BJ (cell line): ENCODE data around the gene OXLD1. TPM values are rescaled to one million over a fixed set of nuclear protein-coding genes. Genes with fewer than 3 reads are reported as not detected.

Source experiments
- CTCF ChIA-PET: fragments of 350-600 bp; formaldehyde crosslinking; extraction: SDS; loops from one replicate; lab custom pipeline; 2021; ENCODE audit warnings: antibody characterized with exemption, inconsistent platforms; lab: Yijun Ruan, JAX
- POLR2A ChIA-PET: fragments of 300-600 bp; sonication (Branson Sonifier 250); formaldehyde crosslinking; extraction: SDS; loops from one replicate; lab custom pipeline; 2021; ENCODE audit warnings: antibody characterized with exemption; lab: Charles Lee
- DNase-seq: peaks from one replicate; pipeline ENCODE4 v3.0.0-alpha.2; 2011; ENCODE audit warnings: low read depth
- H3K27me3 ChIP-seq: 2 replicates; pipeline ENCODE4 v1.6.0; 2011; ENCODE audit warnings: low read length; ENCODE audit not compliant: control insufficient read depth, insufficient read depth
- H3K36me3 ChIP-seq: 2 replicates; pipeline ENCODE4 v1.5.1; 2011; ENCODE audit warnings: low read length; ENCODE audit not compliant: control insufficient read depth, insufficient read depth
- H3K4me3 ChIP-seq: 2 replicates; pipeline ENCODE4 v1.5.1; 2011; ENCODE audit warnings: low read depth, mild to moderate bottlenecking, control low read depth, low read length
- CTCF ChIP-seq: IDR thresholded peaks from 2 replicates; pipeline ENCODE4 v1.5.1; 2011; ENCODE audit warnings: low read depth, mild to moderate bottlenecking, control low read depth, inconsistent platforms, low read length, moderate library complexity; ENCODE audit not compliant: insufficient read depth
- polyA plus RNA-seq: library from polyadenylated mRNA; depleted of rRNA; stranded (reverse); fragments of >200 nt; gene quantifications from 2 replicates; pipeline ENCODE4 v1.2.3, GENCODE V29; 2011

Gene OXLD1
- polyA plus RNA-seq, 1 experiment: 29.6 TPM

DNA sequence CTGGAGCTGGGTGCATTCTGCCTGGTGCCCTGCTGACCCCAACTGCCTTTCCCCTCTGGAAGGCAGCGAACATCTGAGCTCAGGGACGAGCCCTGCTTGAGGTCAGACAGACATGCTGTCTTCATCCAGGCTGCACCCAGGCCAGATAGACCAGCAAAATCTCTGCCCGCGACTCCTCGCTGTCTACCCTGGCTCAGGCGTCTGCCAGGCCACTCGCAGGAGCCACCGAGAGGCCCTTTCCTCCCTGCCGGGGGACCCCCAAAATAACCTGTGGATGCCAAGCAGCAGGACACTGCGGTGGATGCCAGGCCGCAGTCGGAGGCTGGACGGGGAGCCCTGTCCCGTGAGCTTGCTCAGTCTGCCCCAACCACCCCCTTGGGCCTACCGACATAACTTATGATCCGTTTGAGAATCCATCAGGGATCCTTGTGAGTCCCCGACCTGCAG lies 42.4 kb upstream of the OXLD1 start:
- CTCF ChIA-PET: no interaction called here
- H3K27me3 ChIP-seq: no peaks in the 10 kb centered on the region
- DNase-seq: no peak
- H3K4me3 ChIP-seq: no peak overlapping the region
- POLR2A ChIA-PET: interaction anchor here (0.8 kb wide), 1 partner anchor 155 kb away, joined by 3 read pairs; no protein-coding TSS in a partner anchor
- peaks cover 23% of the 10 kb centered on the region for H3K36me3 ChIP-seq
- no peak for TF ChIP-seq CTCF

GRCh38 chr17:81707725-81708646 lies 41.6 kb upstream of the OXLD1 start:
- POLR2A ChIA-PET: no interaction called here
- no peak for TF ChIP-seq CTCF
- Histone ChIP-seq H3K36me3 (peaks cover 23% of the 10 kb centered on the region), H3K4me3 (no peak overlapping the region), H3K27me3 (no peaks in the 10 kb centered on the region)
- CTCF ChIA-PET: no interaction called here
- DNase-seq: no peak

GRCh38 chr17:81706757-81707624 lies 40.6 kb upstream of the OXLD1 start:
- ChIA-PET POLR2A (interaction anchor here (0.6 kb wide), 1 partner anchor 24 kb away, joined by 3 read pairs; no protein-coding TSS in a partner anchor), CTCF (no interaction called here)
- H3K4me3 ChIP-seq: no peak overlapping the region
- no peak for TF ChIP-seq CTCF
- no peak for DNase-seq
- peaks cover 23% of the 10 kb centered on the region for H3K36me3 ChIP-seq
- no peaks in the 10 kb centered on the region for H3K27me3 ChIP-seq

DNA sequence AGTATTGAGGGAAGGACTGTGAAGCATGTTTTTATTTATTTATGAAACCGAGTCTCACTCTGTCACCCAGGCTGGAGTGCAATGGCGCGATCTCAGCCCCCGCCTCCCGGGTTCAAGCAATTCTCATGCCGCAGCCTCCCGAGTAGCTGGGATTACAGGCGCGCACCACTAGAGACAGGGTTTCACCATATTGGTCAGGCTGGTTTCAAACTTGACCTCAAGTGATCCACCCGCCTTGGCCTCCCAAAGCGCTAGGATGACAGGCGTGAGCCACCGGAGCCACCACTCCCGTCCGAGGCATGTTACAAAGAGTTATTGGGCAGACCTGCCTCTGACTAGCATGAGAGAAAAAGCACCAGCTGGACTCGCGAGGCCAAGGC lies 39.8 kb upstream of the OXLD1 start:
- Histone ChIP-seq H3K27me3 (no peaks in the 10 kb centered on the region), H3K4me3 (no peak overlapping the region), H3K36me3 (peaks cover 29% of the 10 kb centered on the region)
- no peak for DNase-seq
- POLR2A ChIA-PET: no interaction called here
- TF ChIP-seq CTCF: no peak
- CTCF ChIA-PET: no interaction called here
